ENCODE data around the gene C12orf75.
"Not testable (repeated sequence)": the region's sequence is repeated elsewhere in the genome, so short reads cannot be mapped to it uniquely, and the experiment has no call there.

C12orf75 gene

DNA sequence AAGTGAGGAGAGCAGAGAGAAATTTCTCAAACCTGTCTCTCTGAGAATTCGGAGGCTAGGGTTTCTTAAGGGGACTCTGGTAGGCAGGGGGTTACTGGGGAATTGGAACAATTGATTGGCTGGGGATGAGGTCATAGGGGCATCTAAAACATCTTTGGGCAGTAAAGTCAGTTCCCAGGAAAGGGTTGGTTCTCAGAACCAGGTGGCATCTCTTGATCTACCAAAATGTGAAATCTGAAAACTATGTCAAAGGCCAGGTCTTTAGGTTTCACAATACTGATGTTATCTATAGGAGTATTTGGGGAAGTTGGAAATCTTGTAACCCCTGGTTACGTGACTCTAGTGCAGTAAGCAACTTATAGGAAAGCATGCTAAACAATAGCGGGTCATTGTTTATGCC, 6.9 kb downstream of the C12orf75 start:
- no peak for FAIRE-seq

DNA sequence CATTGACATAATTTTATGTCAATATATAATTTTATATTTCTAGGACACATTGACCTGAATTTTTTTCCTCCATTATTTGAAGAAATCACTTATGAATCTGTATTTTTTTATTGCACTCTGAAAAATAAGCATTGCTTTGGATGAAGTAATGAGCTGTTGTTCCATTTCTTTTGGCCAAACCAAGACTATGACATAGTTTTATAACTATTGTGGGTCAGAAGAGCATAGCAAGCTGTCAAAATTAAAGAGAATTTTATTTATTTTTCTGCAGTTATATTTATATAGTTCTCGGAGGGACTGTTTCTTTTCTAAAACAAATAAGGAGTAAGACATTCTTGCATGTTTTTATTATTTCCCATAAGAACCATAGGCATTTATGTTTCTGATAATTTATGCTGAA, 8.5 kb downstream of the C12orf75 start:
- FAIRE-seq, result no peak

DNA sequence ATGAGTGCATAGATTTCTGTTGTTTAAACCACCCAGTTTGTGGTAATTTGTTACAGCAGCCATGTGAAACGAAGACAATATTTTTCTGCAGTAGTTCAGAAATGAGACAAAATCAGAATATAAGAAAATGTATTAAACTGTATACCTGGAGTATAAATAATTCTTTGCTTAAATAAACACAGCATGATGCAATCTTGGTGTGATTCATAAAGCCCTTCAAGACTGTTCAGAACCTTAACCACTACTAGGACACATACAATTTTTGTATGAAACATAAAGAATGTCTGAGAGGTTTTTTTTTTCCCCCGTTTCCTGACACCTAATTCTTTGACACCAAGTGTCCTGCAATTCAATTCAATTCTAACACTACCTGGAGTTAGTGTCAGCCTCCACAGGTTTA, 10.5 kb downstream of the C12orf75 start:
- FAIRE-seq, result no peak

DNA sequence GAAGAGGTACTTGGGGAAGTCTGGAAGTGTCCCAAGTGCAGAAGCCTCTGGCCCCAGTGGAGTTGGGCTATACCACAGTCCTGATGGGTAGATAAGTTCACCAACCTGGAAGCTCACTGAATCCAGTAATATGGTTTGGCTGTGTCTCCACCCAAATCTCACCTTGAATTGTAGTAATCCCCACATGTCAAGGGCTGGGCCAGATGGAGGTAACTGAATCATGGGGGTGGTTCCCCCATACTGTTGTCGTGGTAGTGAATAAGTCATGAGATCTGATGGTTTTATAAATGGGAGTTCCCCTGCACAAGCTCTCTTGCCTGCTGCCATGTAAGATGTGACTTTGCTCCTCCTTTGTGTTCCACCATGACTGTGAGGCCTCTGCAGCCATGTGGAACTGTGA, 11.1 kb downstream of the C12orf75 start:
- FAIRE-seq, result not testable (repeated sequence)

DNA sequence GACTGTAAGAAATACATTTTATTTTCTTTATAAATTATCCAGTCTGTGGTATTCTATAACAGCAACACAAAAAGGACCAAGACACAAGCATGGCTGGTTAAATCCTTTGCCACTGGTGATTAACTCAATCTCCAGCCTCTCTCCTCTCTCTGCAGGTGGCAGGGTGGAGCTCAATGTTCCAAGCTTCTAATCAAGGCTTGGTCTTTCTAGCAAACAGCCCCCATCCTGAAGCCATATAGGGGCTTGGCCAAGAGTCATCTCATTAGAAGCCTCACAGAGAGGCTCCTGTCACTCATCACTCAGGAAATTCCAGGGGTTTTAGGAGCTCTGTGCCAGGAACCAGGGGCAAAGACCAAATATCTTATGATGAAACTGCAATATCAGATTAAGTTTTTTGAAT, 12.0 kb downstream of the C12orf75 start:
- FAIRE-seq, result no peak

DNA sequence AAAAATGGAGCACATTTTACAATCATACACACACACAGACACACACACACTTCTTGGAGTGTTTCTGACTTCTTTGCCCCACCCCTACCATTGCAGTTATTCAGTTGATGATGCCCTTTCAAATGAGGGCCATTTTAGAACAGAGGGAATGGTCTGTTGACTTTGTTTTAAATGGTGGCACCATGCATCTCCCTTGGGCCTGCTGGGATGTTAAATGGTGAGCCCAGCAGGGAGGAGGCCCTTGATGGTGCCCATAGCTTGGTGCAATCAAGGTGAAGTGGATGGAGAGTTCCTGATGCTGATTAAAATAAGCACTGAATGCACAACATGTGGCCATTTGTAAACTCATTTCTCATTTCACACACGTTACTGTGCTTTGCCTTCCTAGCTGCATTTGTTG, 13.3 kb downstream of the C12orf75 start:
- no peak for FAIRE-seq

DNA sequence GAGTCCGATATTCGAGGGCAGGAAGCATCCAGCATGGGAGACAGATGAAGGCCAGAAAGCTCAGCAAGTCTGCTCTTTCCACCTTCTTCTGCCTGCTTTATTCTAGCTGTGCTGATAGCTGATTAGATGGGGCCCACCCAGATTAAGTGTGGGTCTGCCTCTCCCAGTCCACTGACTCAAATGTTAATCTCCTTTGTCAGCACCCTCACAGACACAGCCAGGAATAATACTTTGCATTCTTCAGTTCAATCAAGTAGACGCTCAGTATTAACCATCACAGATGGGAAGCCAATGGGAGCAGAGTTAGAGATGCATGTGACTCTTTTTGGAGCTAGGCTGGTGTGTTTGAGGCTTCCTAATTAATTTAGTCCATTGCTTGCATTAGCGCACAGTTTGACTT, 17.0 kb downstream of the C12orf75 start:
- no peak for FAIRE-seq

DNA sequence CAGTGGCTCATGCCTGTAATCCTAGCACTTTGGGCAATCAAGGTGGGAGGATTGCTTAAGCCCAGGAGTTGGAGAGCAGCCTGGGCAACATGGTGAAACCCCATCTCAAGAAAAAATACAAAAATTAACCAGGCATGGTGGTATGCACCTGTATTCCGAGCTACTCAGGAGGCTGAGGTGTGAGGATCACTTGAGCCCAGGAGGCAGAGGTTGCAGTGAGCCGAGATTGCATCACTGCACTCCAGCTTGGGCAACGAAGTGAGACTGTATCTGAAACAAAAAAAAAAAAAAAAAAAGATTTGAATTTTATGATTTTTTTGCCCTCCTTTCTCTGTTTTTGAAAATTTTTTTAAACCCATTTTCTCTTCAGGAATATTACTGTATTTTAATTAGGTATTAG, 17.7 kb downstream of the C12orf75 start:
- FAIRE-seq, result no peak

DNA sequence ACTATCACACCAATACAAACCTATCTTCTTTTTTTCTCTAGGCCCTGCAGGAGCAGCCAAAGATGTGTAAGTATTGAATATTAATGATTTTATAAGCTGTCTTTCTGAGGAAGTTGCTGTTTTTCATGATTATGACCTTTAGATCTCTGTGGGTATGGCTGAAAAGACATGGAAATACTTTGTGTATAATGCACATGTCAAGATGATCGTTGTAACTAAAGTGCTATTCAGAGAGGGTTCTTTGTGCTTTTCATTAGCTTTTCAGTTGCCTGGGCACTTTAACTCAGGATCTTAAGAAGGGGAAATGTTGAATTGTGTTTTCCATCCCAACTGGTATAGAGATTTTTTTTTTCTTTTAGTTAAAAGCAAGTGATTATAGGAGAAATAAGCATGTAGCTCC, 18.1 kb downstream of the C12orf75 start:
- no peak for FAIRE-seq

DNA sequence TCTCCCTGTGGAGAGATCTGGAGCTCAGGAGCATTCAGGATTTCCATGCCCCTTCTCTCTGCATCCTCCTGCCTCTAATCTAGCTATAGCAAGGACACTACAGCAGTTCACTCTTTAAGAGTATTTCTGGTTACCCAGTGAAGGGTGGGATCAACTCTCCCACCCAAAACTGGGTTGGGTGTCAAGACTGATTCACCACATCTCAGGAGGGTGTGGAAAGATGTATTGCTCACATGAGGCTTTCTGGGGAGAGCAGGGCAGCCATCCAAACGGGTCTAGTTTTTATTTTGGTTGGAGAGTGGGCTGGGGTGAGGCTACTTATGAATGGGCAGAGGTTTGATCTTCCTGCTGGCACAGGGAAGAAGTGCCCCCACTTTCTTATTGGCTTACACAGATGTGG, 18.6 kb downstream of the C12orf75 start:
- FAIRE-seq, result no peak

DNA sequence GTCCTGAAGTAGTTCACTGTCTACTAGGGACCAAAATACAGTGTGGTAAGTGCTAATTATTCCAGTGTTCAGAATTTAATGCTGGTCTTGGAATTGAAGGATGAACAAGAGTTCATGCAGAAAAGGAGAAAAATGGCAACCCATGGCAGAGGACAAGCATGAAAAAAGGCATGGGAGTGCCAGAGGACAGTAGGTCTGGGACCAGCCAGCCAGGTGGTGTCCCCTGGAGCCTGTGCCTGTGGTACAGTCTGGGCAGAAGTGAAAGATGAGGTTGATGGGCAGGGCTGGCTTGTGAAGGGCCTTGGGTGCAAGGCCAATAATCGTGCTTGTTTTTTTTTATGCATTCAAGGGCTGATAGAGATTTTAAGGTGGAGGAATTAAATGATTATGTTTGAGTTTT, 21.0 kb downstream of the C12orf75 start:
- no peak for FAIRE-seq

DNA sequence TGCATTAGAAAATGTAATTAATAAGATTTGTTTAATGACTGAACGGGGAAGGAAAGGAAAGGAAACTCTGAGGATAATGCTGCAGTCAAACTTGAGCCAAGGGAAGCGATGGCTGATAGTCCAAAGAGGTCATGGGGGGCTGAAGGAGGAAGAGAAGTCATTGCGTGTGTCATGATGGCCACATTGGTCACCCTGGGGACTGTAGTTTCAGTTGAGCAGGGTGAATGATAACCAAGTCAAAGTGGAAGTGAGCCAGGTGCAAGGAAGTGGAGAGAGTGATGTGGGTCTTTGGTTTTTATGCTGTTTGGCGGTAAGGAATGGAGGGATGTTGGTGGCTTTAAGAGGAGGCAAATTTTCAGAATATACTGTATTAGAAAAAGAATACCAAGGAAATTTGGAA, 21.6 kb downstream of the C12orf75 start:
- FAIRE-seq, result no peak

DNA sequence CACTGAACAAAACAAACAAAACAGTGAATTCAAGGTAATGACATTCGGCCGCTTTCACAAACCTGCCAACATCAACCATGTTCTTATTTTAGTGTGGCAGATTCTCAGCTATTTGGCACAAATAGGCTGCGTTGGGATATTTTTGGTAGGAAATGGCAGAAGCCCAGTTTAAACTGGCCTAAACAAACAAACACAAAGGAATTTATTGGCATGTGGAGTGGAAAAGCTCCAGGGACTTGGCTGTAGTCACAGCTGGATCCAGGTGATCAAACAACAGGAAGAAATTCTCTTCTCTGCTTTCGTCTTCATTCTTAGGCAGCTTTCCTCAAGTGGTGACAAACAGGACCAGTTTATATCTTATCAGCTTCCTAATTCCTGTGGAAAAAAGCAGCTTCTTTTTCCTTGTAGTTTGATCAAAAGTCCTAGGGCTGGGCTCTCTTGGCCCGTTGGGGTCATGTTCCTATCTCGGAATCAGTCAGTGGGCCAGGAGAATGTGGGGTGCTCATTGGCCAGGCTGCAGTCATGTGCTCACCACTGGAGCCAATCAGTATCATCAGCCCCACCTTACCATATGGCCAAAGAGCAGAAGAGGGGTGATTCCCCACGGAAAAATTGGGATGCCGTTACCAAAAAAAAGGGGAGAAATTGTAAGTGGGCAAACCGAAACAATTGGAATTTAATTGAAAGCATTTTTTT, 22.6 kb downstream of the C12orf75 start:
- FAIRE-seq, result no peak

DNA sequence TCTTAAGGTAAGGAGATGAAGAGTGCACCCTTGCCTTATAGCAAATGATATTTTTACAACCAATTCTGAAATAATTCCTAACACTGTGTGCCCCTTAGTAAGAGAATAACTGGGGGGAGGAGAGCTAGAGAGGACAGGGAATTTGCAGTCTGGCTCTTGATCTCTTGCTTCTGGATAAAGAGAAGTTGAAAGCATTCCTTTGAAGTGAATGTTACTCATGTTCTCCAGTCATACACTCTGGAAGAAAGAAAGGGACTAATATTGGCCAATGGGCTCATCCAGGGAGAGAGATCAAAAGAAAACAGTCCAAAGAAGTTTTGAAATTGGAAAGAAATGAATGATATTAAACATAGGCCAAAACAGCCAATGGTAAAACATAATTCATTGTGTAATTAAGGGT, 25.3 kb downstream of the C12orf75 start:
- no peak for FAIRE-seq

DNA sequence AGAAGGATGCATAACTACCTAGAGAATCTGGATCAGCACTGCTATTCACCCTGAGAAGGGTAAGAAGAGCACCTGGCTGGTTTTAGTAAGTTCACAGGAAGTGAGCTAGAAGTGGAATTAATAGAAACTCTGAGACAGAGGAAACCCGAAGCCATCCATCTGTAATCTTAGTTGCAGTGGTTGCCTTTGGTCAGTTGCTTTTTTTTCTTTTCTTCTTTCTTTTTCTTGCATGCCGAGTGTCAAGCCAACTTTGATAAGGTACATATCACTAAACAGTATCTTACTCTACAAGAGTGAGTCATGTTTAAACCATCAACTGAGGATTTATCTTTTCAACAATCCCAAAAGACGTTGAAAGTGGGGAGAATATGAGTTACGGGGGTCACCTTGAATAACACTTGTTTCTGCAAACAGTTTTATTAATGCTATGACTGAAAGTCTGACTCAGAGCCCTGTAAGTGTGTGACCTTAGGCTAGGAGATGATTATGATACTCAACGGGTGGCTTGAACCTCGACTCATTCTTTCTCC, 26.7 kb downstream of the C12orf75 start:
- no peak for FAIRE-seq

DNA sequence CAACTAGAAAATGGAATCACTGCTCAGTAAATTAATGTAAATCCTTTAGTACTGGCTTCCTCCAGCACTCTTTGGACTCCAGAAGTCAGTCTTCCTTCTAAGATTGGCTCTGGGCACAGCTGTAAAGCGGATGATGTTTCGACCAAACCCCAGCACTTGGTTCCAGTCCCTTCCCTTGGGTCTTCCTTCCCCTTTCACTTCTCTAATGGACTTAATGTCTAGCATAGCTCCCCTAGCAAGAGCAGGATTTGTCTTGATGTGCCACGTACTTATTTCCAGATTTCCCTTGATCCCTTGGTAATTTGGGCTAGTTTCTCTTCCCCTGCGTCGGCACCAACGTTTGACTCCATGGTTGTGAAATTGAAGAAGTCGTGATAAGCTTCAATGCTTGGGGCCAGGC, 28.3 kb downstream of the C12orf75 start:
- FAIRE-seq, result no peak

DNA sequence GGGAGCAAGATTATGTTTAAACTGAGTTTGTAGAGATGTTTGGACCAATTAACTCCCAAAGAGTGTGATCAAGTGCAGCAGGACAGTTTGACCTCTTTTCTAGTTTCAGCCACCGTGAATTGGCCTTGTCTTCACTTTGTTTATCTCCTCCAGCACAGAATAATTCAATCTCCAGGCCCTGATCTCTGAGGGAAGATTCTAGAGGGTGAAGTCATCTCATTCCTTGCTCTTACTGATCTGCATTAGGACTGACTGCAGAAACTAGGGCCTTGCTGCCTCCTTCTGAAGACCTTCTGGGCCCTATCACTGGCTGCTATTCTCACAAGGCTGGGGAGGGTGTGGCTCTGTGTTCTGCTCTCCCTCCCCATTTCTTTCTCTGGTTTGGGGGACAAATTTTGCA, 29.4 kb downstream of the C12orf75 start:
- FAIRE-seq, result no peak

DNA sequence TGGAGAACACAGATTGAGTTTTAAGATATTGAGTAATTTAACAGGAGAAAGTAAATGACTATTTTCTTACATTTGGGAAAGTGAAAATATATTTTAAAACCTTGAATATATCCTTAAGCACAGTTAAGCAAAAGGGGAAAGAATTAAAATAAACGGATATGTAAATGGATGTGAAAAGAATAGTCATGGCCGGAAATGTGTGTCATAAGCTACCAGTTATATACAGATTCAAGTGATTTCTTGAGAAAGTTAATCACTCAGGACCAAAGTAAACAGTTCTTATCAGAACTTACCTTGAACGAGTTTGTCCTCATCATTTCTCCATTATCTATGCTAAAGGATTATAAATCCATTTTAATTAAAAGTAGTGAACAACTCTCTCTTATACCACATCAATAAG, 33.4 kb downstream of the C12orf75 start:
- FAIRE-seq, result no peak

DNA sequence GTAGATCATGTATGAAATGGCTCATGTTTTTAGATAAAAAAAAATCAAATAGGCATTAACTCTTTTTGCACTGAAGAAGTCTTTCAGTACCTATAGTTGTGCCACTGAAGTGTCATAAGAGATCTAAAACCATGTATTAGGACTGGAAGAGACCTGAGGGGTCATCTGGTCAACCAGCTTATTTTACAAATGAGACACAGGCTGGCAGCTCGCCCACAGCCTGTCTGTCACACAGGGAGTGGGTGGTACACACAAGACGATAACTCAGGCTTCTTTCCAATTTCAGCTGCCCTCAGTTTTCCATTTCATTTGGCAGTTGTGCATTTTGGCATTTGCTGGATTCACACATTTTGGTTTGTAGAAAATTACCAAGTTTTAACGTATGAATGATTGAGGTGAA, 34.7 kb downstream of the C12orf75 start:
- no peak for FAIRE-seq

DNA sequence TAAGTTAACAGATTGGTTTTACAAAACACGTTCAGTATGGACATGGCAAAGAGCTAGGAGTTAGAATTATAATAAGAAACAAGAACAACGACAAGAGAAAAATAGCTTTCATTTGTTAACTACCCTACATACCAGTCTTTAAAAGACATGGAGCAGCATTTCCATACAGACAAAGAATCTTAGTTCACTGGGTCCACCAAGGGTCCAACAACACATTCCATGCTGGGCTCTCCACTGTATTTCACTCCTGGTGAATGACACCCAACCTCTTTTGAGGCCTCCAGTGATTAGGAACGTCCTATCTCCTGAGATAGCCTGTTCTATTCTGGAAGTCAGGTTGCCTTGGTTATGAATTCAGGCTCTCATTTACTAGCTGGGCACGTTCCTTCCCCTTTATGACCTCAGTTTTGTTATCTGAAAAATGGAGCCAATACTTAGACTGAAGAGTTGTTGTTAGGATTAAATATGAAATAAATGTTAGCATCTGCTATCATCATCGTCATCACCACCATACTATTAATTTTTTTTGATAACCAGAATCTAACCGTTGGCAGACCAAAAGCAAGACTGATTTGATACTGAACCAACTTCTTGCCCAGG, 37.7 kb downstream of the C12orf75 start:
- FAIRE-seq, result no peak

DNA sequence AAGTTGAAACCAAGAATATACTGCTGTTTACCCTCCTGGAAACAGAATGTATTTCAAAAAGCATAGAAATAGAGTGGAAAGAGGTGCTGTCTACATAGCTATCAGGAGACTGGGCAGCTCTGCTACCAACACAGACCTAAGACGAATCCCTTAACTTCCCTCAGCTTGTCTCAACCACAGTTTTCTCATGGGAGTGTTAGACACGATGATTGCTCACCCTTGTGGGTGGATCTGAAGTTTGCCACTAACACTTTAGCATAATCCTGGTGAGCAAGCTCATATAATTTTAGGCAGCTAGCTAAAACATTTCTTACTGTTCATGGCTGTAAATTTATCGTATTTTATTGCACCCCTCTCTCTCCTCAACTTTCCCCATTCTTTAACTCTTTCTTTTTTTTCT, 38.5 kb downstream of the C12orf75 start:
- no peak for FAIRE-seq

DNA sequence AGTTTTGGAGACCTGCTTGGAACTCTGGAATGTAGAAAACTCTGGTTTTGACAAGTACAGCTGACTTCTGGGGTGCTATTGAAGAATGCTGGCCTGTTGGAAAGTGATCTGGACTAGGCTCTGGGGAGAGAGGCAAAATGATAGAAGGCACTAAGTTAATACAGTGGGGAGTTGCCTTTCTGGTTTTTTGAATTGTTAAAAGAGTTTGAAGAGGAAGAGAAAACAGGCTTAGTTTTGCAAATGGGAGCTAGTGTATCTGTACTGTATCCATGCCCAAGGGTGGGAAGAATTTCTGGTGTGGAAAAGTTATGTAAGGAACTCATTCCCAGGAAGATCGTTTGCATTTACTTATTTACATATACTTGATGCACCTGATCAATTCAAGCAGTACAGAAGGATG, 43.8 kb downstream of the C12orf75 start:
- no peak for FAIRE-seq

DNA sequence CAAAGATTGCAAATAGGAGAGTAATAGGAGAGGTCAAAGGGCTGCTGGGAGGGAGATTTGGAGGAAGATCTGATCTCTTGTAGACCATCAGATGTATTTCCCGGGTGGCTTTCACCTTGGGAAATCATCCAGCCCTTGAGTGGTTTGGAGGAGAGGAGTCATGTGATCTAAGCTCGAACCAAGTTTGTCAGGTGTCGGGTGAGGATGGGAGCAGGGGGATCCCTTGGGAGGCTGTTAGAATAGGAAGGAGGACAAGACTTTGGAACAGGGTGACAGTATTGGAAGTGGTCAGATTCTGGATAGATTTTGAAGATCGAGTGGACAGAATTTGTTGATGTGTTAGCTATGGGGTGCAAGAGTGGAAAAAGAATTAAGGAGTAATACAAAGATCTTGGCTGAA, 46.6 kb downstream of the C12orf75 start:
- FAIRE-seq, result no peak

DNA sequence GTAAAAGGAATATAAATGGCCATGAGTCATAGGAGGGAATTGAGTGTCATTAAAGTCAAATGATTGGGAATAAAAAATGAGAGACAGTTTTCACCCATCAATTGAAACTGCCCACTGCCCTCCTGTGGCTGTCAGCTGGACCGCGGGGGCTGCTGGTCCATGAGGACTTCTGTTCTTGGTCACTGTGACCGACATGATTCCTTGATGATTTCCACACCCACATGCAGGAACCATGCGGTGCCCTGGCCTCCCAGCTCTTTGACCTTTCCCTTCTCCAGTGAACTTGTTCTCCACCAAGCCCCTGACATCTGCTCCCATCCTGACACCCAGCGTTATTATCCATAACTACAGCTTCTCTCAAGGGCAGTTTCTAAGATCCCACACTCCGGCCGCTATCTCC, 48.4 kb downstream of the C12orf75 start:
- FAIRE-seq, result no peak
